SJCRH30 (cell line): ENCODE measurements around the gene KRTAP5-2. TPM values are rescaled to one million over a fixed set of nuclear protein-coding genes. Genes with fewer than 3 reads are reported as not detected.
"Not testable (repeated sequence)": the region's sequence is repeated elsewhere in the genome, so short reads cannot be mapped to it uniquely, and the experiment has no call there.

ENCODE experiments used
- DNase-seq, 2 experiments: peaks; one replicate each; pipeline ENCODE4 v3.0.0-alpha.2; 2015 to 2020
- H3K27ac ChIP-seq: fragments of 250-450 bp; sonication (Bioruptor Pico); 2 replicates; pipeline ENCODE4 v1.5.1; 2020; ENCODE audit warnings: mild to moderate bottlenecking, moderate library complexity
- H3K27me3 ChIP-seq: fragments of 250-450 bp; sonication (Bioruptor Pico); 2 replicates; pipeline ENCODE4 v1.5.1; 2020; ENCODE audit warnings: mild to moderate bottlenecking, moderate library complexity
- H3K36me3 ChIP-seq: fragments of 250-450 bp; sonication (Bioruptor Pico); 2 replicates; pipeline ENCODE4 v1.5.1; 2020; ENCODE audit warnings: mild to moderate bottlenecking, moderate library complexity
- H3K4me1 ChIP-seq: fragments of 250-450 bp; sonication (Bioruptor Pico); 2 replicates; pipeline ENCODE4 v1.5.1; 2020; ENCODE audit warnings: mild to moderate bottlenecking, moderate library complexity
- H3K4me3 ChIP-seq: fragments of 250-450 bp; sonication (Bioruptor Pico); 2 replicates; pipeline ENCODE4 v1.5.1; 2020; ENCODE audit warnings: mild to moderate bottlenecking, moderate library complexity
- H3K9me3 ChIP-seq: fragments of 250-450 bp; sonication (Bioruptor Pico); replicated peaks from 2 replicates; pipeline ENCODE4 v1.5.1; 2020; ENCODE audit warnings: mild to moderate bottlenecking, moderate library complexity
- total RNA-seq: library from RNA; depleted of rRNA; stranded (reverse); fragments of >200 nt; shearing (Covaris generic); gene quantifications from 2 replicates; pipeline ENCODE4 v1.2.3, GENCODE V29; 2014; rRNA removed

Gene KRTAP5-2, protein sequence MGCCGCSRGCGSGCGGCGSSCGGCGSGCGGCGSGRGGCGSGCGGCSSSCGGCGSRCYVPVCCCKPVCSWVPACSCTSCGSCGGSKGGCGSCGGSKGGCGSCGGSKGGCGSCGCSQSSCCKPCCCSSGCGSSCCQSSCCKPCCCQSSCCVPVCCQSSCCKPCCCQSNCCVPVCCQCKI
- total RNA-seq, result not detected in 2 replicates

DNA sequence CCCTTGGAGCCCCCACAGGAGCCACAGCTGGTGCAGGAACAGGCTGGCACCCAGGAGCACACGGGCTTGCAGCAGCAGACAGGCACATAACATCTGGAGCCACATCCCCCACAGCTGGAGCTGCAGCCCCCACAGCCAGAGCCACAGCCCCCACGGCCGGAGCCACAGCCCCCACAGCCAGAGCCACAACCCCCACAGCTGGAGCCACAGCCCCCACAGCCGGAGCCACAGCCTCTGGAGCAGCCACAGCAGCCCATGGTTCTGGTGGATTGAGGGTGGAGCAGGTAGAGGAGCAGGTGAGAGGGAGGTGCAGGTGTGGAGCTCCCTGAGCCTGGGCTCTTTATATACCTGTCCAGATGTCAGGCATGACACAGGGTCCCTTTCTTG is at the start of gene KRTAP5-2:
Gene KRTAP5-2, minus strand, starts transcription at position 301 of the 387 bp plus-strand sequence. Its CDS starts 44 bp downstream, at position 257.
- no peak for DNase-seq
- peaks cover 5% of the 10 kb centered on the region; the same call in 1 of the 2 replicates for H3K27me3 ChIP-seq
- H3K27ac ChIP-seq, result no peak within 1 kb of the TSS
- no peak within 1 kb of the TSS for H3K4me3 ChIP-seq
- H3K36me3 ChIP-seq, result no peaks in the 10 kb centered on the region
- no peaks in the 10 kb centered on the region for H3K9me3 ChIP-seq
- no peaks in the 10 kb centered on the region for H3K4me1 ChIP-seq

DNA sequence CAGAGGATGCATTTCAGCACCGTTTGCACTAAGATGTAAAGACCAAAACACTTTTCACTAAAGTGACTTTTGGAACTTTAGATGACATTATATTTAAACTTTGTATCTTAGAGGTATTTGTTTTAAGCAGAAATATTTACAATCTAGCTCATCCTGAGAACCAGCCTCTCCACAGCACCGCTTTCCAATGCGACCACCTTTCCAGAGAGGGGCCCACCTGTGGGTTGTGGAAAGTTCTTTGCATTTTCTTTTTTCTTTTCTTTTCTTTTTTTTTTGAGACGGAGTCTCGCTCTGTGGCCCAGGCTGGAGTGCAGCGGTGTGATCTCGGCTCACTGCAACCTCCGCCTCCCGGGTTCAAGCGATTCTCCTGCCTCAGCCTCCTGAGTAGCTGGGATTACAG is 48.4 kb upstream of the KRTAP5-2 start:
- H3K27ac ChIP-seq, H3K36me3 ChIP-seq, H3K27me3 ChIP-seq, DNase-seq, H3K4me3 ChIP-seq, H3K9me3 ChIP-seq, H3K4me1 ChIP-seq: not testable (repeated sequence)

DNA sequence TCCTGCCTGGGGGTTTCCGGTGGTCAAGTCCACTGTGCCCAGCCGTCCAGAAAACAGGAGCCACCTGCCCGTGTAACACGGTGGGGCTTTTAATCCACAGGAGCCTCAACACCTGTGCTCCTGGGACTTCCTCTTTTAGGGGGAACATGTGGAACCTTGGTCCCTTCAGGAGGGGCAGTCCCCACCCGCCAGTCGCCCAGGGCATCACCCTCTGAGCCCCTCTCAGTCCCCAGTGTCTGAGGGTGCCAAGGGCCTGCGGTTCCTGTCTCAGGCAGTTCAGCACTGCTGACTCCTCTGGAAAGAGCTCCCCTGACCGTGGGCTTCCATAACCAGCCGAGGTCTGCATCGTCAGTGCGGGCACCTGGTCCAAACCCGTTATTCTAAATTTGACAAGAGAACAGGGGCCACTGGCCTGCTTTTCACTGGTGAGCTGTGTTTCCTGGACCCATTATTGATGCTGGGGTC is 47.3 kb upstream of the KRTAP5-2 start:
- no peak for DNase-seq
- Histone ChIP-seq H3K4me3 (no peak overlapping the region), H3K27me3 (peaks cover 6% of the 10 kb centered on the region; the same call in 1 of the 2 replicates), H3K27ac (no peak overlapping the region), H3K4me1 (no peaks in the 10 kb centered on the region), H3K9me3 (no peaks in the 10 kb centered on the region), H3K36me3 (no peaks in the 10 kb centered on the region)

DNA sequence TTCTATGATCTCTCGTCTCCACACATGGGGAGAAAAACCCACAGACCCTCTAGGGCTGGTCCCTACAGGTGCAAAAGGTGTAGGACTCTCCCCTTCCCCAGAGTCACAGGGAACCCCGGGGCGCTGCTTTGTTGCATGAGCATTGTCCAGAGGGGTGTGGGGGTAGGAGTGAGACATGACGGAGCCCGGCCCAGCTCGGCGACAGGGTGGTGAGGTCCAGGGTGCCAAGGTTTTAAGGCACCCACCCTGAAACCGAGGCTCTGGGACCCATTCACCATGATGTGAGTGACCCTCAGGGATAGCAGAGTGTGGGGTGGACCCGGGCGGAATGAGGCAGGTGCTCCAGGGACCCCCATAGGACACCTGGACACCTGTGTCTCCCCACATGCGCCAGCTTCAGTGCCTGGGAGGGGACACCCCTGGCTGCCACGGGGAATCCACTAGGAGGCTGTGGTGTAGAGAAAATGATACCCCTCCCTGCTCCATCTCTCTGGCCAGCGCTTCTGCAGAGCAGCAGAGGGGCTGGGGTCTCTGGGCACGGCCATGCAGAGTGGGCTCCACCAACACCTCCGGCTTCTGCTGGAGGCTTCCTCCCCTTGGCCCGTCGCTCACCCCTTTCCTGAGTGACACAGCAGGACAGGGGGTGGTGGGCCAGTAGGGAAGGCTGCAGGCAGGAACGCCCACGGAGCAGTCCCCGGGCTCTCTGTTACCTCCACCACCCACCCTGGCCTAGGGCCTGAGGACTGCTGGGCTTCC is 46.7 kb upstream of the KRTAP5-2 start:
- H3K27me3 ChIP-seq, result peaks cover 6% of the 10 kb centered on the region; the same call in 1 of the 2 replicates
- H3K36me3 ChIP-seq, result no peaks in the 10 kb centered on the region
- H3K27ac ChIP-seq, result no peak overlapping the region
- H3K9me3 ChIP-seq, result no peaks in the 10 kb centered on the region
- no peak overlapping the region for H3K4me3 ChIP-seq
- H3K4me1 ChIP-seq, result no peaks in the 10 kb centered on the region
- DNase-seq, result no peak

DNA sequence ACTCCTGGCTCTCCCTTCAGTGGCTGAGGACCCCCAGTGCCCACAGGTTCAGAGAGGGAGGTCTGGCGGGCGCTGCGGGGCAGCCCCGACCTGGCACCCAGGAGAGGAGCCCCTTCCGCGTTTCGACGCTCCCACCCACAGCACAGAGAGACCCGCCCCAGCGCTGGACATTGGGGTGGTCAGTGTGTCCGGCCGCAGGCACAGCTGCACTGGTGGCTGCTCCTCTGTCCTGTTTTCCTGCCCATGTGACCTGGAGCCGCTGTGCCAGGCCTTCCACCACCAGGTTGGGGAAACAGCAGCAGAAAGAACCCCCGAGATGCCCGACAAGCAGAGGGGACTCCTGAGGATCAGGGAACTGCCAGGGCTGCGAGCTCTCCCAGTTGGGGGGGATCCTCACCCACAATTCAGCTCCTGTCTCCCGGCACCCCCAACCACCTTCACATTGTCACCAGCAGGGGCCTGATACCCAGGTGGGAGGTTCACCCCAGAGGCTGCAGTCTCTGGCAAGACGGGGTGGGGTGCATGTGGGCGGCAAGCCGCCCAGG is 45.1 kb upstream of the KRTAP5-2 start:
- no peak for DNase-seq
- Histone ChIP-seq H3K4me3 (no peak overlapping the region), H3K9me3 (no peaks in the 10 kb centered on the region), H3K36me3 (no peaks in the 10 kb centered on the region), H3K4me1 (peaks cover 10% of the 10 kb centered on the region), H3K27me3 (peaks cover 12% of the 10 kb centered on the region; the same call in 1 of the 2 replicates), H3K27ac (no peak overlapping the region)

DNA sequence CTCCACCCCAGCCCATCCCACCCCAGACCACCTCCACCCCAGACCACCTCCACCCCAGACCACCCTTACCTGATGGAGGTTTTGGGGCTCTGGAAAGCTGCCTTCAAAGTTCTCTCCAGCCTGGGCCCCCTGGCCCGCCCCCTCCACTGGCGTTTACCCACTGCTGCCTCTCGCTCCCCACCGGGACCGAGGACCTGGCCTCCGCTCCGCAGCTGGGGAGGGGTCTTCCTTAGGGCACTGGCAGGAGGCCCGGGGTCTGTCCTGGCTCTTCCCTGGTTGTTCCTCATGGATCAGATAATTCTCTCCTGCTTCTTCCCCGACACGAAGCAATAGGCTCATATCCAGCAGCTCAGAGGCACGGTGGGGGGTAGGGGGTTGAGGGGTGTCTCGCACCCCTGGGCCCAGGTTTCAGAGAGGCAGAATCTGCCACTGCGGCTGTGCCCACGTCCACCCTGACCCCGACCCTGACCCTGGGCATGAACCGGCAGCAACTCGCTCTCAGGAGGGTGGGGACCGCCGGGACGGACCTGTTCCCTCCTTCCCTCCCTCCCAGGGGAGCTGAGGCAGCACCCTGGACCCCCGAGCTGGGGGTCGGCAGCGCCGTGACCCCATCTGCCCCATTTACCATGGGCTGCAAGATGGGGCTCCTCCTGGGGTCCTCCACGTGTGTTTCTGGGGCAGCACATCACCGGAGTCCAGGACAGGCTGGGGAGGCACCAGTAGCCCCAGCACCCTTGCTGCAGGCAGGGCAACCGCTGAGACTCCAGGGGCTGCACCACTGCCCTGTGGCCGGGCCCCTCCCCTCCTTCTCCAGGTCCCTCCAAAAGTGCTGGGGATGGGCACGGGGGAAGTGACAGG is 44.4 kb upstream of the KRTAP5-2 start:
- peaks cover 12% of the 10 kb centered on the region; the same call in 1 of the 2 replicates for H3K27me3 ChIP-seq
- no peaks in the 10 kb centered on the region for H3K36me3 ChIP-seq
- H3K9me3 ChIP-seq, result no peaks in the 10 kb centered on the region
- H3K27ac ChIP-seq, result no peak overlapping the region
- no peak for DNase-seq
- peaks cover 10% of the 10 kb centered on the region for H3K4me1 ChIP-seq
- no peak overlapping the region for H3K4me3 ChIP-seq

DNA sequence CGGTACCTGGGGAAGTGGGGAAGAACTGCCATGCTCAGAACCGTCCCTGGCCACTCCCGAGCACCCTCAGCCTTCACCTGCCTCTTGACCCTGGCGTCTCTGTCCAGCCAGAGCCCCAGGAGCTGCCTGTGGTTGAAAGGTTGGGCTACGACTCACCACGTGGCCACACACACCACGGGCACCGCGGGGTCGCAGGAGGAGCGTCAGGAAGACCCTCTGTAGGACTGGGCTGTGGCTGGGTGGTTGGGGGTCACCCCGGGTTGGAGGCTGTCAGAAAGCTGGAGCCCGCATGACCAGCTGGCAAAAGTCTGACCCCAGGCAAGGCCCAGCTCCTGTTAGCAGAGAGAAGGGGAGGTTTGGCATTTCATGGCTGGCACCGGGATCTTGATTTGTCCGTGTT is 43.0 kb upstream of the KRTAP5-2 start:
- H3K27me3 ChIP-seq, result peaks cover 12% of the 10 kb centered on the region; the same call in 1 of the 2 replicates

DNA sequence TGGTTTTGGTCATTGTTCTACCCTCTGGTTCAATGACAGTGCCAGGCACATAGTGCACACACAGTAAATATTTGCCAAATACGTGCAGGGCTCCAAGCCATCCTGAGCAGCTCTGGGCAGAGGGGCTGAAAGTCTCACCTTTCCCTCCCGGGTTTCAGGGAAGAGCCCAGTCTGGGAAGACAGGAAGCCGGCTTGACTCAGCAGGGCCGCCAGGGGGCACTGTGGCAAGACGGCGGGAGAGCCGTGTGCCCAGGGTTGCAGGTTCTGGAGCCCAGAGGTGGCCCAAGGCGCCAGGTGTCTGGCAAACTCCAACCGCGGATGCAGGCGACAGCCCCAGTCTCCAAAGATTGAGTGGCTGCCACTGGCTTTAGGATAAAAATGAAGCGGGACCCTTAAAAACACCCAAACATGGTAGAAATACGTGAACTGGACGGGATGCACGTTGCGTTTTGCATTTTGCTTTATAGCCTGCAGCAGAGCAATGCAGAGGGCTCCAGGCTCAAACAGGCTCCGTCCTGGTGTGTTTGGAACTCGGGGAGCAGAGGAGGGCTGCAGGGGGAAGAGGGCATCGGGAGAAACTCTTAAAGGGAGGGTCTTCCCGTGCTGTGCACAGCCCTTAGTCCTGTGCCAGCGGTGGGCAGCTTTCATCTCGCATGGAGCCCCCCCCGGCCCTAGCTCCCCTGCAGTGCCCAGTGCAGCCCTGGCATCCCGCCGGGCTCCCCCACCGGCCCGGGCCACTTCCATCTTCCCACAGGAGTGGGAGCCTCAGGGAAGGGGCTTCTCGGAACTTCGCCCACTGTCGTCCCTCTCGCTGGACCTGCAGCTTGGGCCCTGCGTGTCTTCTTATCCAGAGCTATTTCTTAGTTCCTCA is 42.2 kb upstream of the KRTAP5-2 start:
- Histone ChIP-seq H3K27me3 (peaks cover 9% of the 10 kb centered on the region; the same call in 1 of the 2 replicates), H3K27ac (no peak overlapping the region), H3K4me3 (no peak overlapping the region), H3K36me3 (no peaks in the 10 kb centered on the region), H3K9me3 (no peaks in the 10 kb centered on the region), H3K4me1 (peaks cover 10% of the 10 kb centered on the region)
- peak; percentile 27 to 62 for DNase-seq

More for the DNA sequence above, 43.0 kb upstream of the KRTAP5-2 start:
- Histone ChIP-seq H3K4me3 (no peak overlapping the region), H3K36me3 (no peaks in the 10 kb centered on the region), H3K27ac (no peak overlapping the region), H3K9me3 (no peaks in the 10 kb centered on the region), H3K4me1 (peaks cover 10% of the 10 kb centered on the region)
- no peak for DNase-seq

DNA sequence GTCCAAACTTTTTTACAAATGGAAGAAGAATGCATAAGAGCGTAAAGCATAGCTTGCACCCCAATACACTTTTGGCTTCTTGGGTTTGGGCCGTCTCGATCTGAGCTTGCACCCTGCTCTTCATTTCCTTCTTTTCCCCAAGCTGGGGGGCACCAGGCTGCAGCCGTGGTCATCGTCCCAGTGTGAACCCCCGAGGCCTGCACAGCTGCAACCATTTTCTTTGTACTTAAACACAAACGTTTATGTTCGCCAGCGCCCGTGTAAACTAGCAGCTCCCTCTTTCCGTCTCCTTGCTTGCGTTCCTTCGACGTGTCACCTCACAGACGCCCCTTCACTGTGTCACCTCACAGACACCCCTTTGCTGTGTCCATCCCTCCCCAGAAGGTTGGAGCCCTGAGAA is 41.6 kb upstream of the KRTAP5-2 start:
- no peak for DNase-seq
- no peaks in the 10 kb centered on the region for H3K36me3 ChIP-seq
- H3K27me3 ChIP-seq, result peaks cover 9% of the 10 kb centered on the region; the same call in 1 of the 2 replicates
- H3K4me1 ChIP-seq, result peaks cover 10% of the 10 kb centered on the region
- H3K4me3 ChIP-seq, result no peak overlapping the region
- no peak overlapping the region for H3K27ac ChIP-seq
- no peaks in the 10 kb centered on the region for H3K9me3 ChIP-seq

DNA sequence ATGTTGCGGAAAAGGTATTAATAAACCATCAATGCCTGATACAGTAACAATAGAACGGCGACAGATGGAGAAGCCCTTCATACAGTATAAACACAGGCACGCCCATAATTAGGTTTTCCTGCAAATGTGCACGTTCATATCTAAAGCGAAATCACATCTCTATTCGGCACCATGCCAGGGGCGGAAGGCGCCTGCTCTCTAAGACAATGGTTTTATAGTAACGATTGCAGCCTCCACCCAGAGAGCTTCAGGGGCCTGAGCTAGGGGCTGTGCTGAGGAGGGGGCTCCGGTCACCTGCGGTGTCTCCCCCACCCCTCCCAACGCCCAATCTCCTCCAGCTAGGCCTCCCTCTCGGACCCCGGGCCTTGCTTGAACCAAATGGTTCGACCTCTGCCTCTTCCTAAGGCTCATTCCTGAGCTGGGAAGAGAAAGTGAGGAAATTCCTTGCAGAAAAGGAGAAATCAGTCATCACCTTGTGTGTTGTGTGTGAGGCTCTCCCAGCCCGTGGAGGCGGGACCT is 41.1 kb upstream of the KRTAP5-2 start:
- Histone ChIP-seq H3K4me1 (peaks cover 10% of the 10 kb centered on the region), H3K9me3 (no peaks in the 10 kb centered on the region), H3K4me3 (no peak overlapping the region), H3K27me3 (peaks cover 9% of the 10 kb centered on the region; the same call in 1 of the 2 replicates), H3K27ac (no peak overlapping the region), H3K36me3 (no peaks in the 10 kb centered on the region)
- peak; percentile 43 to 65 for DNase-seq

DNA sequence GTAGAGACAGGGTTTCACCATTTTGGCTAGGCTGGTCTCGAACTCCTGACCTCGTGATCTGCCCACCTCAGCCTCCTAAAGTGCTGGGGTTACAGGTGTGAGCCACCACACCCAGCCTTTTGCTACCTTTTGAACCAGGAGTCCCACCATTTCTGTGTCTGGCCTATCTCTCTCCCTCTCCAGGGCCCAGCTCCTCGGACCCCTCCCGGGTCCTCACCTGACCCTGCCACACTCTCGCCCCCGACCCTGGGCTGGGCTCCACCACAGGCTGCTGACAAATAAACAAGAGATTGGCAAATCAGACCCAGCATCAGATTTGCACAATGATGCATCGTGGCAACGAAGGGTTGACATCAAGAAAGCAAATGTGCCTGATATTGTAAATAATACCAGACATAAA is 40.2 kb upstream of the KRTAP5-2 start:
- Histone ChIP-seq H3K27ac (no peak overlapping the region), H3K9me3 (no peaks in the 10 kb centered on the region)

DNA sequence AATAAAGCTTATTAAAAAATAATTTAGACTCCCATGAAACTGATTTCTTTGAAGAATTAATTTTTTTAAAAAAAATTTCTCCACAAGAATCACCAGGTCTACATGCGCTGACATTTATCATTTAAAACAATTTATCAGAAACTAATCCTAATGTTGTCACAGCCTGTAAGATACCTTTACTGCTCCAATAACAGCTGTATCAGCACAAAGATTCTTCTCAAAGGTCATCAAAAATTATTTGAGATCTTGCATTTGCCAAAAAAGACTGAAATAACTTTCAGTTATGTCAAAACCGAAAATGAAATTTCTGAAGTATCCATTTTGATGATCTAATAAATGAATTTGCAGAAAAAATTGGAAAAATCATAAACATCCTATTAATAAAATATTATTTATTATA is 39.5 kb upstream of the KRTAP5-2 start:
- Histone ChIP-seq H3K9me3 (no peaks in the 10 kb centered on the region), H3K4me1 (peaks cover 10% of the 10 kb centered on the region), H3K36me3 (no peaks in the 10 kb centered on the region), H3K4me3 (no peak overlapping the region), H3K27me3 (peaks cover 9% of the 10 kb centered on the region; the same call in 1 of the 2 replicates), H3K27ac (no peak overlapping the region)
- no peak for DNase-seq

More for the DNA sequence above, 40.2 kb upstream of the KRTAP5-2 start:
- no peaks in the 10 kb centered on the region for H3K36me3 ChIP-seq
- H3K27me3 ChIP-seq, result peaks cover 9% of the 10 kb centered on the region; the same call in 1 of the 2 replicates
- H3K4me1 ChIP-seq, result peaks cover 10% of the 10 kb centered on the region
- no peak overlapping the region for H3K4me3 ChIP-seq
- no peak for DNase-seq

DNA sequence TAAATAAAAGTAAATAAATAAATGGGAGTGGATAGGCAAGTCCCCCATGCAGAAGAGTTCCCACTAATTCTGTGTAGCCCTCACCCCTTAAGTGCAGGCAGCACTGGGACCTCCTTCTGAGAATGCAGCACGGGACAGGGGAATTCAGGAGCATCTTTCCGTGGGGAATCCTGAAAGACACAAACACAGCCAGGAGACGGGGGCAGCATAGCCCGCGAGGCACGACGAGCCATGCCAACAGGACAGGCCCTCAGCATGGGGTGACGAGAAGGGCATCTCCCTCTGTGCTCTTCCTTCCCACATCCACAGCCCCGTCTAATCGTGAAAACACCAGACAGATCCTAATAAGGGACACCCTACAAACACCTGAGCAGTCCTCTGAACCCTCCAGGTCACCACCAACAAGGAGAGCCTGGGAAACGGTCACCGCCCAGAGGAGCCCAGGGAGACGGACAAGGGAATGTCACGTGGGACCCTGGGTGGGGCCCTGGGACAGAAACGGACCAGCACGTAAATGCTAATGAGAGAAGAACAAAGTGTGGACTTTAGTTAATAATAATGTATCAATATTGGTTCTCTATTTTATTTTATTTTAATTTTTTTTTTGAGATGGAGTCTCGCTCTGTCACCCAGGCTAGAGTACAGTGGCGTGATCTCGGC is 38.3 kb upstream of the KRTAP5-2 start:
- Histone ChIP-seq H3K27me3 (peaks cover 16% of the 10 kb centered on the region; the same call in 1 of the 2 replicates), H3K4me3 (no peak overlapping the region), H3K27ac (no peak overlapping the region), H3K36me3 (no peaks in the 10 kb centered on the region), H3K4me1 (peaks cover 10% of the 10 kb centered on the region), H3K9me3 (no peaks in the 10 kb centered on the region)
- no peak for DNase-seq
